ACHN (cell line): ENCODE results near the gene SUPT7L.
"Not testable (repeated sequence)": the region's sequence is repeated elsewhere in the genome, so short reads cannot be mapped to it uniquely, and the experiment has no call there.

ENCODE experiments used
- DNase-seq: peaks from one replicate; pipeline ENCODE4 v3.0.0-alpha.2; 2015
- in situ Hi-C: cut with HindIII; loops from 2 replicates; pipeline ENCODE4 v1.10.0; 2017; ENCODE audit warnings: low sequenced_read_pairs, low pct_ligation_motif_present, low pct_unique_long_range_greater_than_20kb

SUPT7L gene

DNA sequence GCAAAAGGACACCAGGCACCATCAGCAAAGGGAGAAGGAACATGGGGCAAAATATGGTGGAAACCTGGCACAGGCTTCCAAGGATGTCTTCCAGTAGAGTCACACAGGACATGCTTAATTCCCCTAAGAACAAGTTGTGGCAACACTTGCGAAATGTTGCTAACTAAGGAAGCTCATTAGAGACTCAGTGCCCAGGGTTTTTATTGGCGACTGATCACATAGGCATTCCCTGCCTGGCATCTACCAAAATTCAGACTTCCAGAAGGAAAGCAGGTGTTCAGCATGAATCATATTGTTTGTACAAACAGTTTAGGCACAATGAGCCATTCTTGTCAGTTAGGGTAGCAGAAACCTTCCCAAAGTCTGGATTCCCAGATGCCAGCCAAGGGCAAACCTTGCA, 26.0 kb upstream of the SUPT7L start:
- in situ Hi-C loops = no loop called here

DNA sequence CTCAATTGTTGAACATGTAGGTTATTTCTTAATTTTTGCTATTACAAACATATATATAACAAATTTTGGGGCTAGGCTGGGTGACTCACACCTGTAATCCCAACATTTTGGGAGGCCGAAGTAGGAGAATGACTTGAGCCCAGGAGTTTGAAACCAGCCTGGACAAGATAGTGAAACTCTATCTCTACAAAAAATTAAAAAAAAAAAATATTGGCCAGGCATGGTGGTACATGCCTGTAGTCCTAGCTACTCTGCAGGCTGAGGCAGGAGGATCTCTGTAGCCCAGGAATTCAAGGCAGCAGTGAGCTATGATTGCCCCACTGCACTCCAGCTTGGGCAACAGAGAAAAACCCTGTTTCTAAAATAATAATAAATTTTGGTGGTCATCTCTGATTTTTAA, 23.8 kb upstream of the SUPT7L start:
- no peak for DNase-seq
- in situ Hi-C loops = no loop called here

More for the DNA sequence above, 26.0 kb upstream of the SUPT7L start:
- DNase-seq = no peak

- in situ Hi-C loops = no loop called here
- DNase-seq = no peak
Measured at GRCh38 chr2:27685577-27685976, 22.2 kb upstream of the SUPT7L start.

DNA sequence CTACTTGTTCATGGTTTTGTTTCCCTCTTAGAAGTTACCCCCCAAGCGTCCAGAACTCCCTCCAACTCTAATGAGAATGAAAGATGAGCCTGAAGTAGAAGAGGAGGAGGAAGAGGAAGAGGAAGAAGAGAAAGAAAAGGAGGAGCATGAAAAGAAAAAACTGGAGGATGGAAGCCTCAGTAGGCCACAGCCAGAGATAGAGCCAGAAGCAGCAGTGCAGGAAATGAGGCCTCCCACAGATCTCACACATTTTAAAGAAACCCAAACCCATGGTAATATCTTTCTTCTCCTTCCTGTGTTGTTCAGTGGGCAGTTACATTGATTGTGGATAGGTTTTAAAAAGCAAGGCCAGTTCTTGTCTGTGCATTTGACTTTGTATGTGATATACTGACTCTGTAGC, 21.6 kb upstream of the SUPT7L start:
- in situ Hi-C loops, DNase-seq: not testable (repeated sequence)

- peak; percentile 95 for DNase-seq
- in situ Hi-C loops = no loop called here
Measured at GRCh38 chr2:27683390-27684071, 20.1 kb upstream of the SUPT7L start.

- in situ Hi-C loops = not testable (repeated sequence)
Measured at GRCh38 chr2:27682334-27682771, 18.9 kb upstream of the SUPT7L start.

GRCh38 chr2:27681841-27682240, 18.4 kb upstream of the SUPT7L start:
- DNase-seq = peak; percentile 55

More at GRCh38 chr2:27682334-27682771, 18.9 kb upstream of the SUPT7L start:
- DNase-seq = peak; percentile 98

GRCh38 chr2:27680571-27680970, 17.2 kb upstream of the SUPT7L start:
- in situ Hi-C loops = no loop called here
- DNase-seq = no peak

More at GRCh38 chr2:27681841-27682240, 18.4 kb upstream of the SUPT7L start:
- in situ Hi-C loops = no loop called here

DNA sequence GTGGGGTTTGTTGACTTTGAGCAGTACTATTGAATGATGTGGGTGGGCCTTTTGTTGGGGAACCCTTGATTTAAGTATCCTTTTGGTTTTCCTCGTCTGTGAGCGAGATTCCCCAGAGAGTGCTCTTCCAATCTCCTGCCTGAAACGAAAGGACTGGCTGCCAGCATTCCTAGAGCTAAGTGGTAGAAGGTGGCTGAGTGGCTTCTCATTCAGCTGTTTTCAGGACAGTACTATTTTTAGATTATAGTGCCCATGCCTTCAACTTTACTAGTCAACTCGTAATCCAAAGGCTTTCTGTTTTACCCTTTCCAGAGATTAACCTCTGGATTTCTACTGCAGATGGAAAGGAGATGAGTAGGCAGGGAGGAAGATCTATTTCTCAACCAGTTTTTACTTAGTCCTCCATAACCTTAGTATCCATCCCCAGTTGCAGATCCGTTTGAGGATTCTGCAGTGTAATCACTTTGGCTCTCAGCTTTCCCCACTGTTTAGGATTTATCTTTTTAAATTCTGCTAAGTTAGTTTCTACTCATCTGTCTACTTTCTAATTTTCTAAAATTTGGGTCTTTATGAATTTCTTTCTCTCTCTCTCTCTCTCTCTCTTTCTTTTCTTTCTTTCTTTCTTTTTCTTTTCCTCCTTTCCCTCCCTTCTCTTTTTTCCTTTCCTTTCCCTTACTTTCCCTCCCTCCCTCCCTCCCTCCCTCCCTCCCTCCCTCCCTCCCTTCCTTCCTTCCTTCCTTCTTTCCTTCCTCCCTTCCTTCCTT, 9.5 kb upstream of the SUPT7L start:
- in situ Hi-C loops = no loop called here
- no peak for DNase-seq

- DNase-seq = no peak
- in situ Hi-C loops = no loop called here
Measured at GRCh38 chr2:27671235-27671634, 7.8 kb upstream of the SUPT7L start.

GRCh38 chr2:27667446-27667845, 4.0 kb upstream of the SUPT7L start:
- in situ Hi-C loops = no loop called here

GRCh38 chr2:27664622-27665363, 1.4 kb upstream of the SUPT7L start:
- in situ Hi-C loops = no loop called here
- DNase-seq = no peak

More at GRCh38 chr2:27667446-27667845, 4.0 kb upstream of the SUPT7L start:
- DNase-seq = no peak

- peak; percentile 15 for DNase-seq
- in situ Hi-C loops = no loop called here
Measured at GRCh38 chr2:27664154-27664574, 750 bp upstream of the SUPT7L start.

- in situ Hi-C loops = no loop called here
- no peak for DNase-seq
Measured at GRCh38 chr2:27661371-27661770, 2.0 kb downstream of the SUPT7L start.

- DNase-seq = peak; percentile 35
- in situ Hi-C loops = no loop called here
Measured at GRCh38 chr2:27655155-27655951, 8.1 kb downstream of the SUPT7L start.

GRCh38 chr2:27653397-27653796, 10.0 kb downstream of the SUPT7L start:
- peak; percentile 86 for DNase-seq
- in situ Hi-C loops = no loop called here

DNA sequence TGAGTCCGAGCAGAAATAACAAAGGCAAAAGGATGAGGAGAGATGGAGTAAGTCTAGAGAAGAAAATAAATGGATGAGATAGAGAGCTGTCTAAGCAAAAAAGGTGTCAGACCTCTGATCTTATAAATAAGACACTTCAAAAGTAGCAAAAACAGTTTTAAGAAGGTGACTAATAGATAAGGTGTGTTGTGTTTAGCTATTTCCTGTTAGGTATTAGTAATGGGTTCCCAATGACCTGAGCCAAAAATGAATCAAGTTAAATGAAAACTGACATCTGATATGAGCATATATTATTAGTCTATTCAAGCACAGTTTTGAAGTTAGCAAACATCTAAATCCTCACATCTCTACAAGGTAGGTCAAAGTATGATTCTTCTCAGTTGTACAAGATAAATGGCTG, 10.6 kb downstream of the SUPT7L start:
- no peak for DNase-seq
- in situ Hi-C loops = no loop called here

DNA sequence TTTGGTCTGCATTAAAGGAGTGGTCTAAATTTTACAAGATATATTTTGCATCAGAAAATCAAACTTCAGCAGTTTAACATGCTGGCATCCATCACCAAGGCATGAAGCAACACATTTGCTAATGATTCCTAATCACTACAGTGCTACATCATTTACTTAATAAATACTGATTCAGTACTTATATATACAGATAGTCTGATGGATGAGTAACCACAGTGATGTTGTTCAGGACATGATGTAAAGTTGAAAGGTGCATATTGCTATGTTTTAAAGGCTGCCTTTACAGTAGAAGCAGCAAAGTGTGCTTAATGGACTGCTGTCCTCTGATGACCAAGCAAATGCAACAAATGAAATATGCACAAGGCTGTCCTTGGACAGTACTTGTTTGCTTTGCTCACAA, 11.1 kb downstream of the SUPT7L start:
- in situ Hi-C loops = no loop called here

More for the DNA sequence above, 11.1 kb downstream of the SUPT7L start:
- DNase-seq = no peak
